ENCODE data around the gene RPH3AL. TPM values are rescaled to one million over a fixed set of nuclear protein-coding genes. Genes with fewer than 3 reads are reported as not detected.
"Not testable (repeated sequence)": the region's sequence is repeated elsewhere in the genome, so short reads cannot be mapped to it uniquely, and the experiment has no call there.

Gene RPH3AL
- total RNA-seq, 1 donor from 2014 or later, result 16.9 TPM

- no peak for DNase-seq
Observed at GRCh38 chr17:200586-200985, 152.0 kb downstream of the RPH3AL start.

DNA sequence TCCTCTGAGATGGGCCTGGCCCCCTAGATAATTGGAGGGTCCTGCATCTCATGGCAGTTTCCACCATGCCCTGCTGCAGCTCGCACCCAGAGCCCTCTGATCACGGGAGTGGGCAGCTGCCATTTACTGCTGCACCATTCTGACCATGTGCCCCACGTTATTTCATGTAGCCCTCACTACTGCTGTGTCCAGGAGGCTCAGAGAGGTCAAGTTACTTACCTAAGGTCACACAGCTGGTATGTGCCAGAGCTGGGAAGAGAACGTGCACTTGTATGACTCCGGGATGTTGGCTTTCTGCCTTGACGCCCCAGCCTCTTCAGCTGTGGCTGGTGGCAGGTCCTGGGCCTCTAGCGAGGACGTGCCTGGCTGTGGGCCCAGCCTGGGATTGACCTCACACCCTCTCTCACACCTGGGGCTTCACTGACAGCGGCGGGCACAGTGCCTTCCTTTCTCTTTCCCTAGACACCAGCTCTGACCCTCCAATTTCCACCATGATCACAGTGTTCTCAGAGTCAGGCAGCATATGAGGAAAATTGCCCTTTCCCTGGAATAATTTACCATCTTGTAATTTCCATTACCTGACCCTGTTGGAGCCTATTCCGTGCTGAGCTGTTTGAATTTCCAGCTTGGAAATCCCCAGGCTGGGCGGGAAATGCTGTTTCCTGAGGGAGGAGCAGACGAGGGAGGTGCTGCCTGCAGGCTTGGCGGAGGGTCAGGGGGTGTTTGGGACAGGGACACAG is 152.6 kb downstream of the RPH3AL start:
- no peak for DNase-seq

- DNase-seq, result peak; percentile 75
Observed at GRCh38 chr17:199191-199604, 153.4 kb downstream of the RPH3AL start.

GRCh38 chr17:198225-198624 is 154.4 kb downstream of the RPH3AL start:
- not testable (repeated sequence) for DNase-seq

- no peak for DNase-seq
Observed at GRCh38 chr17:197352-197751, 155.3 kb downstream of the RPH3AL start.

- DNase-seq, result no peak
Observed at GRCh38 chr17:194828-195602, 157.6 kb downstream of the RPH3AL start.

DNA sequence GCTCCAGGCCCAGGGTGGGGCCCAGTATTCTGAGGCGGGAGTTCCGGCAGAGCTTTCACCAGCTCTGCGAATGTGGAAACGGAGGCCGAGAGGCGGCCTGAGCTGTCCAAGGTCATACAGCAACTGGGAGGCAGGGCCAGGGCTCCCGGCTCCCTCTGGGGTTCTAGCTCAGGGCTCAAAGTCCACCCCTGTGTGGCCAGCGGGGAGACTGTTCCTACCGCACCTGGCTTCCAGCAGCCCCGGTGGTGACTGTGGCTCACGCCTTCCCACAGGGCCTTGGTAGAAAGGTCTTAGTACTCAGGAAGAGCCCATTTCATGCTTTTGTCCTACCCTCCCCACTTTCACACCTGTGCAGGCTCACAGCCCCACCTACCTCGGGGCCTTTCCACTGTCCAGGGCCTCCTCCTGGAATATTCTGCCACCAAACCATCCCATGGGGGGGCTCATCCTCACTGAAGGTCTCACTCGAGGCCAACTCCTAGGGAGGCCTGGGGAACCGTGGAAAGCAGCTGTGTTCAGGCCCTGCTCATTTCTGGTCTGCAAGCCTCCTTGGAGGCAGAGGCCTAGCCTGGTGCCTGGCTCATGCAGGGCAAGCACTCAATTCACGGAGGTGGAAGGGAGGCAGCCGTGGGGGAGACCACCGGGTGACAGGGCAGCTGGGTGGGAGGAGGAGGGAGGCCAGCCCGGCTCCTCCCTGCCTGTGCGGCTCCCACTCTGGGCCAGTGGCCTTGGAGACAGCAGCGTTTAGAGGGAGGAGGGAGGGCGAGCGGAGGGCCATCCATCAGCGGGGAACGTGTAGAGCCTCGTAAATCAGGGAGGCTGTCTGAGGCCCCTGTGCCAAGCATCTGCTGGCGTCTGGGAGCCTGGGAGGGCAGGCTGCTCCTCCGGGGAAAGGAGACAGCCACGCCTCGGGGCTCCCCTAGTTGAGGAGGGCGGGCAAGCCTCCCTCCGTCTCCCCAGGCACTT is 158.5 kb downstream of the RPH3AL start:
- DNase-seq, result no peak

- no peak for DNase-seq
Observed at GRCh38 chr17:193426-193810, 159.2 kb downstream of the RPH3AL start.

DNA sequence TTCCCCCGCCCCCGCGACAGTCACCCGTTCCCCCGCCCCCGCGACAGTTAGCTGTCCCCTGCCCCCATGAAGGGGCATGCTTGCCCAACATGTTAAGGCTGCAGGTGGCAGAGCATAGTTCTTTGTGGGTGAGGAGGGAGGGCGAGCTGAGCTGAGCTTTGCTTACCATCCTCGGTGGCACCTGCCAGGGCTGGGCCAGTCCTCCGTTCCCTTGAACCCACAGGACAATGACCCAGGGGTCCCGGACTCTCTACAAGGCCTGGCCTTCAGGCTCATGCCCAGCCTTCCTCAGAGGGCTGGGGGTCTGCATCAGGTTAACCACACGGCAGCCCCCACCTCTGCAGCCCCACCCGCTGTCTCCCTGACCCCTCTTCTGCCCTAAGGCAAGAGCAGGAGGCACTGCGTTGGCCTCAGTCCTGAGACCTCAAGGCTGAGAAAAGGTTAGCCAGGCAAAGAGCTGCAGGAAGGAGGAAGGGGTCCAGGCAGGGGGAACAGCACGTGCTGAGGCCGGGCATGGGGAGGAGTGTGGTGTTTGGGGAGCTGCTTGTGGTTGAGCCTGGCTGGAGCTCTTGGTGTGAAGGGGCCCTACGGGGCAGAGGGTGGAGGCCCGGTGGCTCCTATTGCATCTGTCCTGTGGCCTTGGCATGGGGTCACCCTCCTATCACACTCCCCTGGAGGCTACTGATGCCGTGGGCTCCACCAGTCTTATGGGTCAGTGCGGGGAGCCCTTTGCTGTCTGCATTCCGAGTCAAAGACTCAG is 159.8 kb downstream of the RPH3AL start:
- no peak for DNase-seq

GRCh38 chr17:189444-189843 is 163.2 kb downstream of the RPH3AL start:
- no peak for DNase-seq

DNA sequence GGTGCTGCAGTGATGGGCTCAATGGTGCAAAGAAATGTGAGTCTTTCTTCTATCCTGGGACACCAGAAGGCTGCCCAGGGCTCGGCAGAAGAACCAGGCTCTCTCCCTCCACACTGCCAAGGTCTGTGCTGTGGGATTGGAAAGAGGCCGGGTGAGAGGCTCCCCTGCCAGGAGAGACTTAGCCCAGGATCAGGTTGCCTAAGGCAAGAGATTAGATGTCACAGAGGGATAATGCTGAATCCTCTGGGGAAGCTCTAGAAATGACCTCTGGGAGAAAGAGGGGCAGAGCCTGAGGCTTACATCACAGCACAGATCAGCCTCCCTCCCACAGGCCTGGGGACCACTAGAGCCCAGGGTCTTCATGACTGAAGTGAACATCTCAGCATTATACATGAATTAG is 165.5 kb downstream of the RPH3AL start:
- DNase-seq, result no peak

DNA sequence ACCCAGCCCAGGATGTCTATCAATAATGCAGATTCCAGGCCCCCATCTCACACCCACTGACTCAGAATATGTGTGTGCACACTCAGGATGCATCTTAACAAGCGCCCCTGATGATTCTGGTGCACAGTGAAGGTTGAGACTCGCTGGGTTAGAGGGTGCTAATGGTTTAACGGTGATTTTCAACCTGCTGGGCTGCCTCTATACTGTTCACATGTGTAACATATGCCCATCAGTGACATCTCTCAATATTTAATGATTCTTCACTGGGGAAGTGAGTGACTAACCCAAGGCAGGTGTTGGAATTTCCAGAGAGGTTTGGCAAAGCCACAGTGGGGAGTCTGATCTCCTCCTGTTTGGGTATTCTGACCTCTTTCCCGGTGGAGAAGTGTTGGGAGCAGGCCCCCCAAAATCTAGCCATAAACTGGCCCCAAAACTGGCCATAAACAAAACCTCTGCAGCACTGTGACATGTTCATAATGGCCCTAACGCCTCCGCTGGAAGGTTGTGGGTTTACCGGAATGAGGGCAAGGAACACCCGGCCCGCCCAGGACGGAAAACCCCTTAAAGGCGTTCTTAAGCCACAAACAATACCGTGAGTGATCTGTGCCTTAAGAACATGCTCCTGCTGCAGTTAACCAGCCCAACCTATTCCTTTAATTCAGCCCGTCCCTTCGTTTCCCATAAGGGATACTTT is 167.0 kb downstream of the RPH3AL start:
- no peak for DNase-seq

DNA sequence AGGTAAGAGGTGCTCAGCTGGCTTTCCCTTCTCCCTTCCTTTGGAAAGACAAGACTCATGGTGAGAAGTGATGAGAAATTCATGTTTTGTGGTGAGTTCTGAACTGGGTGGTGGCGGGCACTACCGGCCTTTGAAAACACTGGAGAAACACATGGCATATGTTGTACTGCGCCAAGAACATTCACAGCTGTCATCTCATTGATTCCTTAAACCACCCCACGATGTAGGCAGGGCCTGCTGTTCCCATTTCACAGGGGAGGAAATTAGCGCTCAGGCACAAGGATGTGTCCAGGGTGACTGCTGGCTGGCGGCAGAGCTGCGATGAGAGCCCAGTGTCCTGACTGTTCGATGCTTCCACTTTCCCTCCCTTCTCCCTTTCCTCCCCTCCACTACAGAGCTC is 169.6 kb downstream of the RPH3AL start:
- DNase-seq, result peak; percentile 61

DNA sequence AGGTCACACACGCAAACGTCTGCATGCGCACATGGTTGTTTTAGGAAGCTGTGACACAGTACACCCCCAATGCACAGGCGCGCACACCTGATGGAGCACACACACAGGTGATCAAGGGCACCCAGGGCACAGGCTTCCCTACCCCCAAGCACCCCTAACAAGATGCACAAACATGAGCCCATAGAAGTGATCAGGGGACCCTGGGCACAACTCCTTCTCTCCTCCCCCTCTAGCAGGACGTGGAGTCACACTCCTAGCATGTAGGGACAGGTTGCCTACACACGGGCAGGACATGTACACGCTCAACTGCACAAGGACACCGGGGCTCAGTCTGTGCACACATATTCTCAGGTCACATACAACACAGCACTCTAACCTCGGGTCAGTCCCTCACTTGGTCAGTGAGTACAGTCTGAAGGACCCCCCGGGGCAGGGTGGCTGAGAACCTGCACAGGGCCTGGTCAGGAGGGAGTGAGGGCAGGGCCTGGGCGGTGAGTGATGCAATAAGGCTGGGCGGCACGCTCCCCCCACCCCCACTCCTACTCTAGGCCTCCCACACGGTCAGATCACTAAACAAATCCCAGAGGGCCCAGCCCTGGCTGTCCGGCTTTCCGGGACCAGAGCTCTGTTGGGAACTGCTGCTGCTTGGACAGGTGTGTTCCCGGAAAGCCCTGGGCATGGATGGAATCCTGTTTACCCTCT is 170.4 kb downstream of the RPH3AL start:
- DNase-seq, result peak; percentile 15

DNA sequence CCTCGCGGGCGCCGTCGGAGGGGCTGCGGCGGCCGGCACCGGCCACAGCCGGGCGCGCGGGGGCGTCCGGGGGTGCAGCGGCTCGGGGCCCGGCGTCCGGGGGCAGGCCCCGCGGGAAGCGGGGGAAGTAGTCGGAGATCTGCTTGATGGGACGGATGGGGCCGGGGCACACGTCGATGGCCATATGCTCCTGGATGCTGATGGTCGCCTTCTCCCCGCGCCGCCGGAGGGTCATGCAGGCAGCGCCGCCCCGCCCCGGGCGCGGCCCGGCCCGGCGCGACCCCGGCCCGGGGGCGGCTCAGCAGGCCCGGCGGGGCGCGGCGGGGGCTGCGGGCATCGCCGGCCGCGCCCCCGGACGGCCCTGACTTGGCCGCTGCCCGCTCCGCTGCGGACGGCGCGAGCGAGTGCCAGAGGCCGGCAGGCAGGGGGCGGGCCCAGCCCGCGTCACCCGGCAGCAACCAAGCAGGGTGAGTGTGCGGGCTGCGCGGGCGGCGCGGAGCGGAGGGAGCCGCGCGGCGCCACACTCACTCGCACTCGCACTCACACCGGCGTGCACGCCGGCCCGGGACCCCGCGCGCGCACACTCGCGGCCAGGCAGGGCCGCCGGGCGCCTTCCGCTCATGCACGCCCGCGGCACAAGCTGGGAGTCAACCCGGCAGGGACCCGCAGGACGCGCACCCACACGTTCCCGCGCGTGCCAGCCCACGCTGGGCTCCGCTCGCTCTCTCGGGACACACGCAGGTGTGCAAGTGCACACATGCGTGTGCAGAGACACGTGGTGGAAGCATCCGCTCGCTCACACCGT is 171.2 kb downstream of the RPH3AL start, which contains the start of gene DOC2B:
TSS of gene DOC2B (minus strand) at position 406 of the 805 bp plus-strand sequence. CDS start at position 235, 171 bp downstream.
- DNase-seq, result peak; percentile 64

DNA sequence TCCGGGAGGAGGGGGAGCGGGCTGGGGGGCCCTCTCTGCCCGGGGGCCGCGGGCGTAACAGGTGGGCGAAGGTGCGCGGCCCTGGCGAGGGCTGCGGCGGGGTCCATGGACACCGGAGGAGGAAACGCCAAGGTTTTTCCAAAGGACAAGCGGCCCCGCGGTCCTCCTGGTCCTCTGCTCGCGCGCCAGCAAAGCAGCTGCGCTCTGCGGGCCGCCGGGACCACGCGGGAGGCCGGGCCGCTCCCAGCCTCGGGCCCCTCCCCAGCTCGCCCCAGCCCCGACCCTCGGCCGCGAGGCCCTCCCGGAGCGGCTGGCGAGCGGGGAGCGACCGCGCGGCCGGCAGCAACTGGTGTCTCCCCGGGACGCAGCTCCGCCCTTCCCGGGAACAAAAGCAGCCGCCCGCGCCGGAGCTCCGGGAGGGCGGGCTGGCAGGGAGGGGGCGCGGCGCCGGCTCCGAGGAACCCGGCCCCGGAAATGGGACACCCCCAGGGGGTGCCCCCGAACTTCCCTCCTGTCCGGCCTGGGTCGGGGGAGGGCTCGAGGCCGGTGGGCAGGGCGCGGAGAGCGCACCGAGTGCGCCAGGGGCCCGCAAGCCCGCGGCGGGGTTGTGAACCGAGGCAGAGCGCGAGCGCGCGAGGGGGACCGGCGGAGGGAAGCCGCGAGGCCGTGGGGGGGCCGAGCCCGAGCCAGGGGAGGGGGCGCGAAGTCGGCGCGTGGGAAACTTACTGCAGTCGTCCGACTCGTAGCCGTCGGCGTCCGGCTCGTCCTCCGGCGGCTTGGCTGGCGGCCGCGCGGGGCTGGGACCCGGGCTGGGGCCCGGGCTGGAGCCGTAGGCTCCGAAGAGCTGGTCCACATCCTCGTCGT is 172.0 kb downstream of the RPH3AL start:
- peak; percentile 58 for DNase-seq

DNA sequence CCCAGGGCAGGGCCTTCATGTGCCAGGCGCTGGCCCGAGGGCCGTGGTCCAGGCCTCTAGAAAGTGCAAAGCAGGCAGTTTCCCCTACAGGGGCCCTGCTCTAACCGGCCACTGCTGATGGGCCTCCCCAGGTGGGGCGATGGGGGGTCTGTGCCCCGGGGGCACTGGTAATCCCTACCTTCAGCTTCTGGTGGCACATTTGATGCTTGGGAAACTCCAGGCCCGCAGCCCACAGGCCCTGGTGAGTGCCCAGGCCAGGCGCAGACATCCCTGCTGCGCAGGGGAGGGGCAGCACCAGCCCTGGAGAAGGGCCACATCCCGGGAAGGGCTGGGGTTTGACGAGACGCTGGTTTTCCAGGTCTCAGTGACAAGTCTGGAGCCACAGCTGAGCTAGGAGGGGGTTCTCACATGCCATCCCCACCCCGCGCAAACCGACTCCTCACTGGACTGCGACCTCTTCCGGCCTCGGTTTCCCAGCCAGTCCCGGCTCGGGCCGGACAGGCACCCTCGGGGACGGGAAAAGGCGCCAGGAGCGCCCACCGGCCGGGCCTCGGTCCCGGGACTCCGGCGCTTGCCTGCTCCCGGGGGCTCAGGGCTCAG is 172.7 kb downstream of the RPH3AL start:
- peak; percentile 18 for DNase-seq

DNA sequence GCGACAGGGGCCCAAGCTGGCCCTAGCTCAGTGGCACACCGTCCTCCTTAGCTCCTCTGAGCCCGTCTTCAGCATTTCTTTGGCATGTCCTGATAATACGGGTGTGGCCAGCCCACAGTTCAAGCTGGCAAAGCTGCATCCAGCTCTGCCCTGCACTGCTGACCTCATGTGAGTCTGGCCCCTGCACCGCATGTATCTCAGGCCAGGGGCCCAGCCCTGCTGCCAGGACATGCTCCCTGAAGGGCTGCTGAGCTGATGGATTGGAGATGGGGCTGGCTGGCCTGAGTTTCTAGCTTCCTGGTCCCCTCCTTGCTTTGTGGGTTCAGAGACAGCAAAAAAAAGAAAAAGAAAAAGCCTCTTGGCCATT is 173.6 kb downstream of the RPH3AL start:
- no peak for DNase-seq
